ENCODE data around the gene LHB.

The LHB gene

DNA sequence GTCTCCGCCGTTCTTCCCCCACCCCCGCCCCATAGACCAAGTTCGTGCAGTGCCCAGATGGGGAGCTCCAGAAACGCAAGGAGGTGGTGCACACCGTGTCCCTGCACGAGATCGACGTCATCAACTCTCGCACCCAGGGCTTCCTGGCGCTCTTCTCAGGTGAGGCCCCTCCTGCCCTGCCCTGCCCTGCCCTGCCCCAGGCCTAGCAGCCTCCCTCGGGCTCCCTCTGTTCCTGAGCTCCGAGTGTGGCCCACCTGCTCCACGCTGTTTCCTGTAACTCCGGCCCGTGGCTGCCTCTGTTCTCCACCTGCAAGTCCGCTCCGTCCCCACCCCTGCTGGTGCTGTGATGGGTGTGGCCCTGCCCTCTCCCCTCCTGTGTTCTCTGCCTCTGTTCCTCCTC is 6.4 kb downstream of the LHB start:
- no peak for DNase-seq (ENCODE audit: low read depth)

DNA sequence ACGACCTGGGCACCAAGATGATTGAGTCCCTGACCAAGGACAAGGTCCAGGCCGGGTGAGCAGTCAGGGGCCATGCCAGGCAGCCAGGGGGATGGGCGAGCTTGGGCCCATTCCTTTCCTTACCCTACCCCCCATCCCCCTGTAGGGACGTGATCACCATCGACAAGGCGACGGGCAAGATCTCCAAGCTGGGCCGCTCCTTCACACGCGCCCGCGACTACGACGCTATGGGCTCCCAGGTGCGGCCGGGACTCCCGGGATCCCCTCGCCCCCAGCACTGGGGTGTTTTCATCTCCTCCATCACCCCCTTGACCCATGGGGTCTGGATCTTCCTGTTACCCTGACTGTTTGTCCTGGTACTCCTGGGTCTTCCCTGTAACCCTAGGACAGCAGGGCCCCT is 7.1 kb downstream of the LHB start:
- DNase-seq (ENCODE audit: low read depth): no peak

DNA sequence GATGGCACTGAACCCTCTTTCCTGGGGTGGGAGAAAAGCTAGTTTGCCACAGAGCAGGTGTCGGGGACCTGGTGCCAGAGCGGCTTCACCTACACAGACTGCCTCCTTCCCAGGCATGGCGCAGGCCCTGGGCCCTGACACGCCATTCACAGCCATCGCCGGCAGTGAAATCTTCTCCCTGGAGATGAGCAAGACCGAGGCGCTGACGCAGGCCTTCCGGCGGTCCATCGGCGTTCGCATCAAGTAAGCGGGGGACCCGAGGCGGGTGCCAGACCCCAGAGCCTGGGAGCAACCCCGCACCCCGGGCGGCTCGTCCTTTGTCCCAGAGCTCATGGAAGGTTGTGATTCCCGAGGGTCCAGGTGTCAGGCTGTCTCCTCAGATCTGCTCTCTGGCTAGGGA is 10.0 kb downstream of the LHB start:
- DNase-seq (ENCODE audit: low read depth): no peak

DNA sequence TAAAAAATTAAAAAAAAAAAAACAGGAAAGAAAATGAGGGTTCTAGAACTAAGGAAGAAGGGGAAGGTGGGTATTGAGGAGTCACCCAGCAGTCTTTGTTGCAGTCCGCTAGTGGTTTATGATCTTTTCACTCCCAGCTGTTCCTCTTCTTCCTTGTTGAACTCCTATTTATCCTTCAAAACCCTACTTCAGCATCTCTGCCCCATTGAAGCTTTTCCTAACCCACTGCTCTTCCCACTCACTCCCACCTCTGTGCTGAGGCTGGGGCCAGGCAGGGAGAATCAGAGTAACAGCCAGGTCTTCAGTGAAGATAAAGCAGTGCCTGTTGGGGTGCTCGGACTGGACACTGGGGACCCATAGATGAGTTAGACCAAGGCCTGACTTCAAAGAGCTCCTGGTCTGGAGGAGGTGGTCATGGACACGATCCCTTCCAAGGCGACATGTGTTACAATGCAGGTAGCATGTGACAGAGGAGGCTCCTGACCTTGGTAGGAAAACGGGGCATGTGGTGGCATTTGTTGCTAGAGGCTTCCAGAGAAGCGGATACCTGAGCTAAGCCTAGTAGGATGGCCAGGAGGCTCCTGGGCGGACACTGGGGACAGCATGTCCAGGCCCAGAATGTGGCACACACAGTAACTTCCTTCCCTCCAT is 11.8 kb downstream of the LHB start:
- no peak for DNase-seq (ENCODE audit: low read depth)

DNA sequence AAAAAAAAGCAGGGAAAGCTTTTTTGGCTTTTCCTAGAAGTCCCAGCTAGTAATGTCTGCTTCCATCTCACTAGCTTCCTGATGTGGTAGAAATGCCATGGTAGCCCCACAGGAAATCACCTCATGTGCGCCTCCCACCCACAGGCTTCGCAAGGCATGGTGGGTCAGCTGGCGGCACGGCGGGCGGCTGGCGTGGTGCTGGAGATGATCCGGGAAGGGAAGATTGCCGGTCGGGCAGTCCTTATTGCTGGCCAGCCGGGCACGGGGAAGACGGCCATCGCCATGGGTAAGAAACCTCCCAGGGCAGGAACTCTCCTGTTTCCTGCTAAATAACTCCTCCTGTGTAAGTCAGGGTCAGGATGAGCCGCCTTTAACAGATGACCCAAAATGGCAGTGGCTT is 12.8 kb downstream of the LHB start:
- DNase-seq (ENCODE audit: low read depth): no peak

DNA sequence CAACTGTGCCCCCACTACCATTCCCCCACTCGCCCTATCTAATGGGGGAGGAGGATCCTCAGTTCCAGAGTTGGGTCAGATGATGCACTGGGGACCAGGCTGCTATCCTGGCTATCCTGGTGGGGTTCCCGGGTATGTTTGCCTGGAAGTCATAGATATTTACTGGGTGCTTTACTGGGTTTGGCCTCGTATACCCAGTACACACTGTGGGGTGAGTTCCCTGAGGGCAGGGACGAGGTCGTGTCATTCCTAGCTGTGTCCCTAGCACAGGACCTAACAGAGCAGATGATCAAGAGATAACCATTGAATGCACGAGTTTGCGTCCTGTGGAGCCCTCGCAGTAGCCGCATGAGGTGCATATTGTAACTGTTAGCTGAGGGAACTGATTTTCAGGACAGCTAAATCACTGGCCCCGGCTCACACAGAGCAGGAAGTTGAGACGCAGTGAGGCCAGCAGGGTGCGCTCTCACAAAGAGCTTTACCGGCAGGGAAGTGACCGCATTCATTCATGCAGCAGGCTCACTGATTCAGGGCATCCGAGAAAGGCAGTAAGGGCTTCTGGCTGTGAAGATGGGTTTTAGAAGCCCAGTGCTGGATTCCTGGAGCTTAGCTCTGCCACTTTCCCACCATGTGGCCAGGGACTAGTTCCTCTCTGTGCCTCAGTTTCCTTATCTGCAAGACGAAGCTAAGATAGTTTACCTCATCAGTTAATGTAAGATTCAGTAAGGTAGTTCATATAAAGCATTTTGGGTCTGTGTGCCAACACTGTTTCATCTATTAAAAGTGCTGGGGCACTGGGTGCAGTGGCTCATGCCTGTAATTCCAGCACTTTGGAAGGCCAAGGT is 17.2 kb downstream of the LHB start:
- DNase-seq (ENCODE audit: low read depth): peak; percentile 77

DNA sequence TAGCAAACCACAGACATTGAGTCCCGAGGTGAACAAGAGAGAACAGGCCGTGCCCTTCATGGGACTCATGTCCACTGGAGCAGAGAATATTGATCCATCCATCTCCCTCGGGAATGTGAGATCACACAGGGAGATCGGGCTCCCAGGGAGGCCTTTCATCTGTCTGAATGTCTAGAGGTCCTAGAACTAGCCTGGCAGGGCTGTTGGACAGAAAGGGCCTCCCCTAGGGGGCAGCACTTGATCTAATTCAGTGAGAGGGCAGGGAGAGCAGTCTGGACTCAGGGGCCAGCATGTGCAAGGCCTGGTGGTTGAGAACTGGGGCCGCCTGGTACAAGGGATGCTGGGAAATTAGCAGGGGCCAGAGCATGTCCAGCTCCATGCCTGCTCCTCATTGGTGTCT is 18.9 kb downstream of the LHB start:
- DNase-seq (ENCODE audit: low read depth): peak; percentile 68

DNA sequence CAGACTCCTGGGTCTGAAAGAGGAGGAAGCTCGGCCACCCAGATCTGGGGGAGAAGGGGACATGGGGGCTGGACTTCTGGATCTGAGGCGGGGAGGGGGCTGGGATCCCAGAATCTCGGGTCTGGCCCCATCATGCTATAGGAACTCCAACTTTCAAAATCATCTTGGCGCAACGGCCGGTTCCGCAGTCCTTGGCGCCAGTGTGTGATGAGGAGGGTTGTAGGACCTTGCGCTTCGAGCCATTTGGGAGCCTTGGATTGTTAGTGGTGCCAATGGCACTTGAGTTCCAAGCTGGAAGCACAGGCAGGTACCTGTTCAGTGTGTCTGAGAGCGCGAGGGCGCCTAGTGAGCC is 22.9 kb downstream of the LHB start:
- DNase-seq (ENCODE audit: low read depth): peak; percentile 12

DNA sequence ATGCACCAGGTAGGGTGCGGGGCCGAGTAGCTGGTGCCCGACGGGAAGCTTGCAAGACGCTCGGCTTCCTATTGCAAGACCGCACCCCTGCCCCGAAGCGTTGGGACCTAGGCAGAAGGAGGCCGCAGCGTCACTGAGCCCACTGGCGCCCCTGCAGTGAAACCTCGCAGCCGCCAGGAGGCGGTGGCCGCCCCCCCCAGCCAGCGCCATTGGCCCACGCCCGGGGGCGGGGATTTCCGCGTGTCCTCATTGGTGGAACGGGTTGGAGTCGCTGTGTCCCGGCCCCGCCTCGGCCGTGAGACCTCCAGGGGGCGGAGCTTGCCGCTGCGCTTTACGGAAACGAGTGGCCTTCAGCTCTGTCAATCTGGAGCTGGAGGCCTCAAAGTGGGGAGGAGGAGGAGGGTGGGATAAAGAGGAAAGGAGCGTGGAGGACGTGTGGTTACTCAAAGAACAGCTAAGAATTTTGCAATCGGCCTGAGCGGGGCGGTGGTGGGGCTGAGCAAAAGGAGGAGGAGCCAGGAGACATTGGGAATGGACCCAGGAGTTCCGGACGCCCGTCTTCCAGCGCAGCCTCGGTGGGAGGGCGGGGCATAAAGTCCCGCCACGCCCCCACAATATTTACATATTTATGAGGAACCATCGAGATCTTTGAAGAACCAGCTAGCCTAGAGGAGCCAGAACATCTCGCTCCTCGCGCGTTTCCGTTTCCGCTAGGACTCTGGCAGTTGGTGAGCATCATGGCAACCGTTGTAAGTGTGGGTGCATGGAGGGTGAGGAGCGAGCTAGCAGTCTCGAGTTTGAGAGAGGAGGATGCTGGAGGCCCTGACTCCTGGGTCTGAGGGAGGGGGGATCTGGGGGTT is 23.5 kb downstream of the LHB start, which contains the start of the genes GYS1 and RUVBL2:
Gene GYS1, minus strand, starts transcription at position 135 of the 860 bp plus-strand sequence. CDS start 197 bp downstream, outside the sequence.
Gene RUVBL2, plus strand, starts transcription at position 713 of the 860 bp plus-strand sequence. Its CDS starts 25 bp downstream, at position 738.
- peak; percentile 99 for DNase-seq (ENCODE audit: low read depth)

DNA sequence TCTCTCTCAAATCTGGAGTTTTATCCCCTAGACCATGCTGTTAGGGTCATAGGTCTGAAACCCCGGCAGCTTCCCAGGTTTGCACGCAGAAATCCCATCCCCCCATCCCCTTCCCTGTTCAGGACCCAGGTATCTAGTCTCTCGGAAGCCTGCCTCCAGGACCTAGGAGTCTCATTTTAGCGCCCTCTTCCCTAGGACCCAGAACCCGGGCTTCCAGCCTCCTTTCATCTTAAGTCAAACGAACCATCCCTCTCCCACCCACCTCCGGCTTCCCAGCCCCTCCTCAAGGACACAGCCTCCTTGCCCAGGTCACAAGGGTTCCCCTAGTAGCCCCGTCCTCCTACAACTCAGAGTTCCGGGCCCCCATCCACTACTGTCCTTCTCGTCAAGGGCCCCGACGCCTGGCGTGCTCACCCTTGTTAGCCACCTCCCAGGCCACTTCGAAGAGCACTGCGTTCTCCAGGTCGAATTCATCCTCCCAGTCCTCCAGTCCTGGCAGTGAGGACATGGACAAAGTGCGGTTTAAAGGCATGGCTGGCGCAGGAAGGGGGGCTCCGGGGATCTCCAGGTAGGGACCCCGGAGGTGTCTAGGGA is 24.2 kb downstream of the LHB start:
- no peak for DNase-seq (ENCODE audit: low read depth)

DNA sequence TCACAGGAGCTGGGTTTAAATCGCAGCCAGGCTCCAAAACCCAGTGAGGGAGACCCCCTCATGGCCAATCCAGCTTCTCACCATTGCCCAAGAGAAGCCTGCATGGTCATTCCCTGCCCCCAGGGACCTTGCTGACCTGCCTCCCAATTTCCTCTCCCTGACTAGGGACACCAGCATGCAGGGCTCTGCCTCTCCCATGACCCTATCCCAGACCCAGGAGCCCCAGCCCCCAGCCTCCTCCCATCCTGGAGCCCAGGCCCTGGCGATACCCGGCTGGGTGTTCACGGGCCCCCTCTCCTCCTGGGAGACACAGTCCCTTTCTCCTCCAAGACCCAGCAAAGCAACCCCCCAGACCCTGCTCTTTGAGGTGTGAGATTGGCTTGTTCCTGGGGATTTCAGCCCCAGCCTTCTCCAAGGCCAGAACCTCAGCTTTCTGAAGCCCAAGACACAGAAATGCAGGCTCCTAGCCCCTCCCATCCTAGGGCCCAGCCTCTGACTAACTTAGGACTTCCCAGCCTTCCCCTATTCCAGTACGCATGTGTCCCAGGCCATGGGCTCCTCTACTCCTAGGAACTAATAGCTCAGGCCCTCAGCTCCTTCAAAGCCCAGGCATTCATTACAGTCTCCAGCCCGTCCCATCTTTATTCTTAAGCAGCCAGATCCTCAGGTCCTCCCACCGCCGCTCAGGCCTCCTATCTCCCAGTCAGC is 24.9 kb downstream of the LHB start:
- DNase-seq (ENCODE audit: low read depth): peak; percentile 88

DNA sequence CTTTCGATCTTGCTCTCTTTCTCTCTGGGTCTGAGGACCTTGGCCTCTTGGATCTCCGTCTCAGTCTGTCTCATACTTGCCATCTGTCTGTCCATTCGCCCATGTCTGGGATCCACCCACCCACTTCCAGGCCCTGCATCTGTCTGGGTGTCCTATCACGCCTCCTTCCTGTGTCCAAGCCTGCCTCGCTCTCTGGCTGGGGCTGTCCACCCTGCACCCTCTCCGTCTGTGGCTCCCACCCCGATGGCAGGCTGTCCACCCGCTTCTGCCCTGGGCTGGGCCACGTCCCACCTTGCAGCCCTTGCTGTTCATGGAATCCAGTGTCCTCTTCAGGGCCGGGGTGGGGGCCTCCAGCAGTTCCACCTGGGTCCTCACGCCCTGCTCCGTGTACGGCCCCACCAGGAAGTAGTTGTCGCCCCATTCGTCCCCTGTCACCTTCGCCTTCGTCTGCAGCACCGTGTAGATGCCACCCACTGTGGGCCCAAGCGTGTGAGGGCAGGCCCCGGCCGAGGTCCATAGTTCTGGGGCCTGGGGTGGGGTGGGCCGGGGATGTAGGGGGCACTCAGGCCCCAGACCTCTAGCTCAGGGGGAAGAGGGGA is 25.8 kb downstream of the LHB start:
- no peak for DNase-seq (ENCODE audit: low read depth)

DNA sequence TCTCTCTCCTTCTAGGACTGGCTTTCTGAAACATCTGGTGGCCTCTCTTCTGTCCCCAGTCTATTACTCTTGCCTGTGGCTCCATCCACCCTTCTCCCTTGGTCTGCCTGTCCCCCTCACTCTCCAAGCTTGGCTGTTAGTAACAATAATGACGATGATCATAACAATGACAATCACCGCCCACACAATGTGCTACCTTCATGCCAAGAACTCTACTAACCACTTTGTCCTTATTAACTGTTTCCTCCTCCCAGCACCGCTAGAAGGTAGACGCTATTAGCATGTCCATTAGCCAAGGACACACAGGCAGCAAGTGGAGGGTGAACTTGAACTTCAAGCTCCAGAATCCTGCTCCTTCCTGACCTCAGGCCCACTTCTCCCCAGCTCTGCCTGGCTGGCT is 26.5 kb downstream of the LHB start:
- no peak for DNase-seq (ENCODE audit: low read depth)

DNA sequence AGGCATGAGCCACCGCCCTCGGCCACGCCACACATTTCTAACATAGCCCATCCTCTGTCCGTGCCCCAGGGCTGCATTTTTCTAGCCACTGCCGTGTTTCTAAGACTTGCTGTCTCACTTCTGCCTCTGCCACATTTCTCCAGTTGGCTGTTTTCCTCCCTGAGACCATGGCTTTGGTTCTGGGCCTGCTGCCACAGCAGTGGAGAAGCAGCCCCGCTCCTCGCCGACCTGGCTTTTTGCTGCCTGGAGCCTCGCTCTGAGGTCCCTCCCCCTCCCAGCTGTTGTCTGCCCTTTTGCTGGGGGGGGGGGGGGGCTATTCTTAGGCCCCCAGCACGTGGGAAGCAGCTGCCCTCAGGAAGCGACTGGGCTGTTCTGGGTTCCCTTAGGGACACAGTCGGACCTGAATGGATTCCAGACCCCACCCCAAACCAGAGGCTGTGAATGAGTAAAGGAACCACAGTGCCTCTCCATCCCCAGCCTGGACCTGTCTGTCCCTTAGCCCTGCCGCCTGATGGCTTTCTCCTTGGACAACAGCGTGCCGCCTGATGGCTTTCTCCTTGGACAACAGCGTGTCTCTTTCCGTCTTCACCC is 27.1 kb downstream of the LHB start:
- no peak for DNase-seq (ENCODE audit: low read depth)

DNA sequence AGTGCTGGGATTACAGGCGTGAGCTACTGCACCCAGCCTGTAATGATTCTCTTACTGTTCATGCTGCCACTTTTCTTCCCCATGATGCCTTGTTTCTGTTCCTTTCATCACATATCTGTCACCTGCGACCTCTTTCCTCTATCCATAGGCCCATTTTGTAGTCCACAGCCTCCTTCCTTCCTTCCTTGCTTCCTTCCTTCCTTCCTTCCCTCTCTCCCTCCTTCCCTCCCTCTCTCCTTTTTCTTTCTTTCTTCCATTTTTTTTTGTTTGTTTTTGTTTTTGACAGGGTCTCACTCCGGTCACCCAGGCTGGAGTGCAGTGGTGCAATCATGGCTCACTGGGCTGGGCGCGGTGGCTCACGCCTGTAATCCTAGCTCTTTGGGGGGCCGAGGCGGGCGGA is 28.0 kb downstream of the LHB start:
- DNase-seq (ENCODE audit: low read depth): no peak

DNA sequence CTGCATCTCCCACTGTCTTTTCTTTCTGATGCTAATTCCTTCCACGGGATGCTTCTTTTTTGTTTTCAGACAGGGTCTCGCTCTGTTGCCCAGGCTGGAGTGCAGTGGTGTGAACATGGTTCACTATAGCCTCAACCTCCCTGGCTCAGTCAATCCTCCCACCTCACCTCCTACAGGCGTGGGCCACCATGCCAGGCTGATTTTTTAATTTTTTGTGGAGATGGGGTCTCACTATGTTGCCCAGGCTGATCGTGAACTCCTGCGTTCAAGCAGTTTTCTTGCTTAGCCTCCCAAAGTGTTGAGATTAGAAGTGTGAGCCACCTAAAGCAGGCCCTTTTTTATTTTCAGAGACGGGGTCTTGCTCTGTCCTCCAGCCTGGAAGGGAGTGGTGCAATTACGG is 28.6 kb downstream of the LHB start:
- DNase-seq (ENCODE audit: low read depth): no peak

DNA sequence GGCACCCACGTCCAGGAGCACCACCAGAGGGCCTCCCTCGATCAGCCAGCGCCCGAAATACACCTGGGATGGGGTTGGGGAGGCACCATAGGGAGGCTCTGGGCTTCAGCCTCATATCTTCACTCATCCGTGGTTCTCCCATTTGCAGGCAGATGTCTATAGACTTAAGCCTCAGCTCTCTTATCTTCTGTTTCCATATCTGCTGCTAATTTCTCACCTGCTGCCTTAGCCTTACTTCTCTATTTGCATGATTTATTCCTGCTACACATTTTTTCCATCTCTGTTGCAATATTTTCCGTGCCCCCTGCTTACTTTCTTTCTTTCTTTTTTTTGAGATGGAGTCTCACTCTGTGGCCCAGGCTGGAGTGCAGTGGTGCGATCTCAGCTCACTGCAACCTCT is 29.6 kb downstream of the LHB start:
- no peak for DNase-seq (ENCODE audit: low read depth)

DNA sequence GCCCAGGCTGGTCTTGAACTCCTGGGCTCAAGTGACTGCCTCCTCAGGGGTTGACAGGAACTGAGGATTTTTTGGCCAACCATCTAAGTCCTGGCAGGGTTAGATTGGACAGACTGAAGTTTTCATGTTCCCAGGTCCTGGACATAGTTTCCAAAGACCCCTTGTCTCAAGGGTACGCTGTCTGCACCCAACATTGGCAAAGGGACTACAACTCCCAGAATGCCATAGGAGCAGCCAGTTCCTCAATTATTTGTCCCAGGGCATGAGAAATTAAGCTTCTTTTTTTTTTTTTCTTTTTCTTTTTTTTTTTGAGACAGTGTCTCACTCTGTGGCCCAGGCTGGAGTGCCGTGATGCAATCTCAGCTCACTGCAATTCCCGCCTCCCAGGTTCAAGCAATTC is 30.7 kb downstream of the LHB start:
- no peak for DNase-seq (ENCODE audit: low read depth)

DNA sequence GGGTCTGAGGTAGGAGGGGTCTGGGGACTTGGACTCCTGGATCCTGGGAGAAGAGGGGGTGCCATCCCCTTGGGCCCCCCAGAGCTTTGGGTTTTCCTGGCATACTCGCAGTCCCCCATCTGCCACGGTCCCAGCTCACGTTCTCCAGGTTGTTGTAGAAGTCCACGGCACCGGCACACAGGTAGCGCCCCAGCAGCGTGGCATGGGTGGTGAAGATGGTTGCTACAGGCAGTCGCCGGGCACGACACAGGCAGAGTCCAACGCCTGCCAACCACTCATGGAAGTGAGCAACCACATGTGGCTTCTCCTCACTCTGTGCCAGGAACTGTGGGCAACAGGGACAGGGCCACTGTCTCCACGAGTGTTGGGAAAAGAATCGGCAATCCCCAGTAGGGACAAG is 31.2 kb downstream of the LHB start:
- DNase-seq (ENCODE audit: low read depth): no peak

DNA sequence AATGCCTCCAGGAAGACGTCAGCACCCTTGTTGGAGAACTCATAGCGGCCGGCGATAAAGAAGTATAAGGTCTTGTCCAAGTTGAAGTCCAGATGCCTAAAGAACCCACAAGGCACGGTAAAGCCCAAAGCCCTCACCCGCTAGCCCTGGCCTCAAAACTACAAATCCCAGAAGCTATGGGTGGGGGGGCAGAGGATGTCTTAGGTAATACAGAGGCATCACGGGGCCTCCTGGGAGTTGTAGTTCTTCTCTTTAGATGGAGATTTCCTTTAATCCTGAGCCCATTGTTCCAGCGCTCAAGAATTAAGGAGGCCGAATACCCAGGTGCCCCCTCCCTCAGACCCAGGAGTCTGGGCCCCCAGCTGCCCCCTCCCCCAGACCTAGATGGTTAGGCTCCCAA is 34.6 kb downstream of the LHB start:
- DNase-seq (ENCODE audit: low read depth): no peak

DNA sequence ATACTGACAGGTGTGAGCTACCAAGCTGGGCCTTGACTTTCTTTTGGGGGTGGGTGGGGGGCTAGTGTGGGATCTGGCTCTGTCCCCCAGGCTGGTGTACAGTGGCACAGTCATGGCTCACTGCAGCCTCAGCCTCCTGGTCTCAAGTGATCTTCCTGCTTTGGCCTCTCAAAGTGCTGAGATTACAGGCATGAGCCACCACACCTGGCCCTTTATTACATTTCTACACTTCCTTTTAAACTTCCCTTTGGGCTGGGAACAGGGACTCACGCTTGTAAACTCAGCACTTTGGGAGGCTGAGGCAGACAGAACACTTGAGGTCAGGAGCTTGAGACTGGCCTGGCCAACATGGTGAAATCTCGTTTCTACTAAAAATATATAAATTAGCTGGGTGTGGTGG is 39.8 kb downstream of the LHB start:
- no peak for DNase-seq (ENCODE audit: low read depth)

Data from iris pigment epithelial cell (primary cell).